Measurements from ENCODE around the gene RAB9B.
"Not testable (repeated sequence)": the region's sequence is repeated elsewhere in the genome, so short reads cannot be mapped to it uniquely, and the experiment has no call there.

RAB9B gene, protein sequence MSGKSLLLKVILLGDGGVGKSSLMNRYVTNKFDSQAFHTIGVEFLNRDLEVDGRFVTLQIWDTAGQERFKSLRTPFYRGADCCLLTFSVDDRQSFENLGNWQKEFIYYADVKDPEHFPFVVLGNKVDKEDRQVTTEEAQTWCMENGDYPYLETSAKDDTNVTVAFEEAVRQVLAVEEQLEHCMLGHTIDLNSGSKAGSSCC

DNA sequence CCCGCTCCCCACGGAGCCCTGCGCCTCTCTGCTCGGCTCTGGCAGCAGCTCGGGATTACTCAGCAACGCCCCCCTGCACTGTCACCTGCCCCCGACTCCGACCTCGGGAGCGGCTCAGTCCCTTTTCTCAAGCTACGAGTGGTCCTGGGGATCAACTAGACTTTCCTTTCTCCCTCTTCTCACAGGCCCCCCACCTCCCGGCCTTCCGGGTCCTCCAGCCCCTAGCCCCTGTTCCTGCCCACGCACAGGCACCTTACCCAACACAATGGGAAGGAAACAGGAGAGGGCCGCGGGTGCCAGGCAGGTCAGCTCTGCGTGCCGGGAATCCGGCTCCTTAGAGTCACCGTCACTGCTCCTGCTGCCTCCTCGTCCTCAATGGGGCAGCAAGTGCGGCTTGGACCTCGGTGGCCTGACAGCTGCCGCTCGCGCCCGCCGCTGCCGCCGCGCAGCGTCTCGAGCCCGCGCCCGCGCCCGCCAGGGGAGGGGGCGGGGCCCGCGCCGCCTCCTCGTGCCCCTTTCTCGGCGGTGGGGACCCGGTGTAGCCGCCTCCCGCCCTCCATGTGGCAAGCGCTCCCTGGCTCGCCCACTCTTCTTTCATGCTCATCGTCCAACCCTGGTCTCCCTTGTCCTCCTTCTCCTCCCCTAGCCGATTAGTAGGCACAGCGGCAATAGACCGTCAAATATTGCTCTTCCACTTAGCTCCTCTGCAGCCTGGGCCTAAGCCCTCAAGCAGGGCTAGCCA, at the start of gene RAB9B:
RAB9B (minus strand) TSS at position 455 of the 742 bp plus-strand sequence. CDS start 6,473 bp downstream, outside the sequence.
- peak; percentile 67 for DNase-seq

DNA sequence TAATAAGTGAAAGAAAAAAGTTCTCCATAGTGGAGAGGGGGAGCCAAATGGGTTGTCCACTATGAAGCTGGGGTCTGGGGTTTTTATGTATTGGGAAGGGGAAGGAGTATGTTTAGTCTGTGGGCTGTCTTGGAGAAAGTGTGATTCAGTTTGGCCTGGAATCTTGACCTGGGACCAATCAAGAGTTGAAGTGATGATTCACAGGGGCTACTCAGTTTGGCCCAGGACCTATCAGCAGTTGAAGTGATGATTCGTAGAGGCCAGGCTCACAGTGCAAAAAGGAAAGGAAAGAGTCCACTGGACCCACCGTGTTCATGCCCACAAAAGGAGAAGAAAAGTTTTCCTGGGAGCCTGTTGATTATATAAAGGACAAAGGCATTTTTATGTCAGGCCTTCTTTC, 47.3 kb upstream of the RAB9B start:
- DNase-seq = no peak

DNA sequence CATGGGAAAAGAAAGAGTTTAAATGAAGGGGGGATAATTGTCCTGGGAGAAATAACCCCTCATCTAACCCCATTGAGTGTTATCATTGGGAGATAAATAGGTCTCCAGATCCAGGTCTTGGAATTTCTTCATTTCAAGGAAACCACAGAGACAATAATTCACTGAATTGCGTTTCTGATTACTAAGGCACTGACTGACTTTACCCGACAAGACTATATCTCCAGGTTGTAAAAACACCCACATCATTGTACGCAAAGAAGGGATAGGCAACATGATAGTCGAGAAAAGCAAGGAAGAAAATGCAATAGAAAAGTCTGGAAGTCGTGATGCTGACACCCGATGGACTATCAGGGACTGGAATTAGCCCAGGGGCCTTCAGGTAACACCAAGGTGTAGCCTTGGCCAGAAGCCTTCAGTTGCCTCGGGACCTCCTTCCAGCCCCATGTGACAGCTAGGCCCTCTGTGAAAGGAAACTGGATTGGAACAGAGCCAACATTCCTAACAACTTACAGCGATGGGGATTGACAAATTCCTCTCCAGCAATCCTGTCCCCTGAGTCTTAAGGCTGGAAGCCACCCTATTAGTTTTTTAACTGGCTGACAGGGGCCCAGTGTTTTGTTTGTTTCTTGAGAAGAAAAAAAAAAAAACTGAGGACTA, 46.5 kb upstream of the RAB9B start:
- no peak for DNase-seq

DNA sequence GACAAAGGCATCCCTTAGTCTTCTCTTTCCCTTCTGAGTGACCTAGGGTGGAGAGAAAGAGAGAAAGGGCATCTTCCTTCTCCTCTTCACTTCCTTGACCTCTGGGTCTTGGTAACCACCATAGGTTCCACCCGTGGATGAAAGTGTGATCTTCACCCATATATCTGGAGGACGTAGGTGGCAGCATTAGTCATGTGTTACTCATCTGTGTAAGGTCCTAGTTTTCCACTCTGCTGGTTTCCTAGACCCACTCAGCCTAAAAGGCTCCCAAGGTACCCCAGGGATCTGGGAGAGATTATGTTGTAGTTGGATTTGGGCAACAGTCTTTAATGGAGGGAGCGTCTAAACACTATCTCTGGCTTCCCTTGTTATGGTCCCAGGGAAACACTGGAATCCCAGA, 45.5 kb upstream of the RAB9B start:
- no peak for DNase-seq

DNA sequence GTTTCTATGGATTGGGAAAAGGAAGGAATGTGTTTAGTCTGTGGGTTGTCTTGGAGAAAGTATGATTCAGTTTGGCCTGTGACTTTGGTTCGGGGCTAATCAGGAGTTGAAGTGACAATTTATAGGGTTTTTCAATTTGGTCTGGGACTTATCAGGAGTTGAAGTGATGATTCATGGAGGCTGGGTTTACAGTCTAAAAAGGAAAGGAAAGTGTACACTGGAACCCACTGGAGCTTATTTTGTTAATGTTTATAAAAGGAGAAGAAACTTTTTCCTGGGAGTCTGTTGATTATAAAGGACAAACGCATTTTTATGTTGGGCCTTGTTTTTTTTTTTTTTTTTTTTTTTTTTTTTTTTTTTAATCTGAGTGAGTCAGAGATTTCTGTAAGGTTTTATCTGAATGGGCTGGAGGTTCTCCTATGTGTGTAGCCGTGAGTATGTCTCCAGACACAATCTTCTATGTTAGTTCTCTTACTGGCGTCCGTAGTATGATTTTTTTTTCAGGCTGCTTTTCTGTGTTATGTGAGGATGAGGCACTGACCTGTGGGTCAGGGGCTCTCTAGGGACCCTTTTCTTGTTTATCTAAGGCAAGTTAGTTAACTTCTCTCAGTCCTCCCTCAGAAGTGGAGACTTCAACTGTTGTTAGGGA, 33.0 kb upstream of the RAB9B start:
- DNase-seq = no peak

DNA sequence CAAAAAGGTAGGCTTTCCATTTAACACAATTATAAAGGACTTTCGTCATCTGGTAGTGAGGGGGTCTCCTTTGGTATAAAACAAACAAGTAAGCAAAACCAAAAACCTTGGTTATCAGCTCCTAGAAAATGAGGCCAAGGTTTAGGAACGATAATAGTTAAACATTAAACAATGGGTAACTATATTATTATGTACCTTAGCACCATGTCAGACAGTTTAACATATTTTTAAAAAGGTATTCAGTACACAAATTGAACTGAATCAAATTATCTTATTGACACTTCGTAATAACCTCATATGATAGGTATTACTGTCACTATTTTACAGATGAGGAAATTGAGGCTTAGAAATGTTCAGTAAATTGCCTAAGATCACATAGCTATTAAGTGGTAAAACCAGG, 32.1 kb upstream of the RAB9B start:
- DNase-seq = no peak

DNA sequence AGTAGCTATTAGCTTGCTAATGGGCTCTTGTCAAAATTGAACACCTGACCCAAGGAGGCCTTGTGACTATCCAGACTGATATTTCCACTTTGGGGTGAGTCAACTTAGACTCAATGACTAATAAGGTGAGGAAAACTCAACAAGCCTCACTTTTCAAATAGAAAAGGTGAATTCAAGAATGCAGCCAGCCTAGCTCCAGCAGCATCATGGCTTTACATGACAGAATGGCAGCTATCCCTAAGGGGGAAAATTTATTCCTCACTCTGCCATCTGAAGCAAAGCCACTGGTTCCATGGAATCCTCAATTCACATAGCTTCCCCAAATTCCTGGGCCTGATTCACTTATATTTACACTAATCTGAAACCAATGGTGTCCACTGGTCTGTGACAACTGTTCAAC, 29.1 kb upstream of the RAB9B start:
- DNase-seq = no peak

DNA sequence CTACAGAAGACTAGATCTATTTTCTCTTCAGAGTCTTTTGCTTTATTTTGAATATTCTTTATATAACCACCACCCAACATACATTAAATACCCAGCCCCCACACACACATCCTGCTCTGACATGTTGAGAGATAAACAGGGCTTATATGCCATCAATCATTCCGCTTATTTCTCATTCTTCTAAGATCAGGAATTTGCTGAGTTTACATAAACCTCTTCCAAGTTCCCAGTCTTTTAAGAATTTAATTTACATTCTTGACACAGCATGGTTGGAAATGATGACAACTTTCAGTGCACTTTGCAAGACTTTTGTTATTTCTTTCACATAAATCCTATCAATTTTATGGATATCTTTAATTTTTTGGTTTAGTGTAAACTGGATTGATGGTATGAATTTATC, 17.5 kb upstream of the RAB9B start:
- no peak for DNase-seq

DNA sequence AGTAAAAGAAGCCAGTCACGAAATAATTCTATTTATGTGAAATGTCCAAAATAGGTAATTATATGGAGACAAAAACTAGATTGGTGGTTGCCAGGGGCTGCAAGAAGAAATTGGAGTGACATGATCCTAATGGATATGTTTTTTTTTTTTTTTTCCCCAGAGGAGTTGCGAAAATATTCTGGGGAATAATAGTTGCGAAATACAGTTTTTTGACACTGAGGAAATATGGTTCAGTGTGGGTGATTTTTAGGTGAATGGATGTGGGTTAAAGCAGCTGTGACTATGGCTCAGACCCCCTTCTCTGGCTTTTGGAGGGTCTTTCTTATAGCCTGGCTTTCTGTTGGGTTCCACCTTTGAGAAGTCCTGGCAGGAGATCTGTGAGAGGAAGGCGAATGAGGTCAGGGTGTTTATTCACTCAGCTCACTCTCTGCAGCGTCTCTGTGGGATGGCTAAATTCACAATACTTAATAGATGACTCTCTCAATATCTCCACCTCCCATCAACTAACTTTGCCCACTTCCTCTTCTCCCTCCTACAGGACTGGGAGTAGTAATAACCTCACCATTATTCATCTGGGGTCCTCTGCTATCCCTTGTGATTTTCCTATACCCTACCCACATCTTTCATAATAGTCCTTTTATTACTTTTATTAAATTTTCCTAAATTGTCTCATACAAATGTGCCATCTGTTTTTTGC, 15.3 kb upstream of the RAB9B start:
- DNase-seq = no peak

DNA sequence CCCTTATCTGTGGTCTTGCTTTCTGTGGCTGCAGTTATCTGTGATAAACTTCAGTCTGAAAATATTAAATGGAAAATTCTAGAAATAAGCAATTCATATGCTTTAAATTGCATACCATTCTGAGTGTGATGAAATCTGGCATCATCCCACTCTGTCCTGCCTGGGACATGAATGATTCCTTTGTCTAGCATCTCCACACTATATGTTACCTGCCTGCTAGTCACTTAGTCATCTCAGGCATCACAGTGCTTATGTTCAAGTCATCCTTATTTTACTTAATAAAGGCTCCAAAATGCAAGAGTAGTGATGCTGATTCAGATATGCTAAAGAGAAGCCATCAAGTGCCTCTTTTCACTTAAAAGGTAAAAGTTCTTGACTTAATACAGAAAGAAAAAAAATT, 14.3 kb upstream of the RAB9B start:
- no peak for DNase-seq

DNA sequence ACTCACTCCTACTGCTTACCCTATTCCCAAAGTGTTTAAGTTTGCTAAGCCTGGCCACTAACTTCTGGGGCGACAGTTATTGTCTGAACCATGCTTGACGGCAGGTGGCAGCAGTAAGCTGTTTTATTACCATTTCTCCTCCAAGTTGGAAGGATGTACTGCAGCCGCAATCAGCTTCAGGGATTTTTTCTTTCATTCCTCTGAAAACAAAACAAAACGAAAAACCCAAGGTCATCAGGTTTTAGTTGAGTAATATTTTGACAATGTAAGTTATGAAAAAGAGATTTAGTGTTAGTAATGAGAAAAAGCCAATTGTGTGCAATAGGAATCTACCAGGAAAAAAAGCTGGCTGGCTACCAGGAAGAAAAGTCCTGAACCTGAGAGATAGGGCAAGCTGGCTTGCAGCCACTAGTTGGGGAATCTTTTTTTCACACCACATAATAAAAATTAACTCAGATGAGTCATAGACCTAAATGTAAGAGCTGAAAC, 13.2 kb upstream of the RAB9B start:
- peak; percentile 54 for DNase-seq

DNA sequence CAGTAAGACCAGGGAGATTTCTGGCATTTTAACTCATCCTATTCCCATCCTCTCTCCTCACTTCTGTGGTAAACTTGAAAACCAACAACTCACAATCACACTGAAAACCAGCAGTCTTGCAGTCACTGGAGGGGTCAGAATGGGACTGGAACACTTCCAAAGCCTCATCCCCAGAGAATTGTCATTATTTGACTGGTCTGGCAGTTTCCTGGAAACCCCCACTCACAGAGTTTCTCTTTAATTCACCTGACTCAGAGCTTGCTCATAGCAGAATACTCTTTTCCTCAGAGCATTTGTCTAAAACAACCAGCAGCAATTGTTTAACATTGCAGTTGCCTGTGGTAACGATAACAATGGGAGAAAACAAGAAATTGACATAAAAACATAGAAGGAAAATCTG, 7.3 kb upstream of the RAB9B start:
- DNase-seq = no peak

DNA sequence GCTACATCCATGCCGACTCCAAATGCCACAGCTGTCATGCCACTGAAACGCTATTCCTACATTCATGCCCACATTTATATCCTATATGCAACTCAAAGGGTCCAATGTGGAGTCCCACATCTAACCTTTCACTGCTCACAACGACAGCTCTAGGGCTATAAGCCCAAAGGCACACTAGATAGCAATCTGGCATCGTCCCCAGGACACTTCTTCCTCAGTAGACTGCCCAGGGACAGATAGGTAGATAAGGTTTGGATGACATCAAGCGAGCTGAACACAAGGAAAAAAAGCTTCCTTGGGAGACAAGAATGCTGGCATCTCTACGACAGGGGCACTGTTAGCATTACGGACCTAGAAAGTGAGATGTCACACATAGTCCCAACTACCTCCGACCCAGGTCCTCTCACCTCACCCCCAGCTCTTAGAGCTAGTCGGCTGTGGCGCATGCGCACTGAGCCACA, 685 bp downstream of the RAB9B start:
- no peak for DNase-seq

DNA sequence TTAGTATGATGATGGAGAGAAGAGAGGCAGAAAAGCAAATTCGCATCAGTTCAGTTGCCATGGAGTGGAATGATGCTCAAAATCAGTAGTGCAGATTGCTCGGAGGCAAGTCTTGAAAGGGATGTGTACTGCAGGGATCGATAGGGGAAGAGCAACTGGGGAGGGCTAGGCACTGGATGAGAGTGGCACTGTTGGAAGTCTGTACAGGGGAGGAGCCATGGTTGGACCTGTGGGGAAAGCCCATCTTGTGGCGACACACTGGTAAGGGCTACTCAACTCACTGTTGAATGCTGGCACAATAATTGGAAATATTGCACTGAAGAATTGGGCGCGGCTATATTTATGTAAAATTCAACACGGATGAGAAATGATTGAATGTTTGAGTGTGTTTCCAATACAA, 1.2 kb downstream of the RAB9B start:
- no peak for DNase-seq

DNA sequence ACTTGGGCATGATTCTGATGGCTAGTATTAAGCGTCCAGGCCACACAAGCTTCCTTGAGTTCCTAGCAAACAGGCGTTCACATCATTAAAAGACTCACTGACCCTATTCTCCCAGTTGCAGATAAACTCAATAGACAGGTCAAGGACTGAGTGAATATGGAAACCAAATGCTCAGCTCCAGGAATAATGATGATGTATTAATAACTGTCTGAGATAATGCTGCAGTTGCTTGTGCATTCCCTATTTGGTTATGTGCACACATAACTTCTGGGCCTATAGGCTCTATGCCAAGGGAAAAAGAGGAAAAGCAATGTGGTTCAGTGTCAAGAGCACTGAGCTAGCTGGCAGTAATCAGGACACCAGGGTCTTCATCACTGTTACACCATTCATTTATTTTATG, 3.5 kb downstream of the RAB9B start:
- no peak for DNase-seq

DNA sequence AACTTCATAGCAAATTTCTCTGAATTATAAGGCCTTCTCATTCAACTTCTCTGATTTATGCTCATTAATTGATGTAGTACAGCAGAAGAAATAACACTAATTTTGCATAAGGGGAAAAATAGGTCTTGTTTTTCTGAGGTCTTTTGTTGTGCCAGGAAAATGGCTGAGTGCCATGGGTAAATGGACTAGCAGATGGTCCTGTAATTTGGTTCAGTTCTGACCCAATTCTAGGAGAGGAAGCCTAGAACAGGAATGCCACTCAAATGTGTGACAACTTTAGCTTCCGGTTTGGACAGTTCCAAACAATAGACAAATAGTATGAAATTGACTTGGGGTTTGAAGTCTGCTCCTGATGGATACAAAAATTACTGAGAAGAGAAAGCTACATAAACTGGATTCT, 6.2 kb downstream of the RAB9B start:
- DNase-seq = no peak

DNA sequence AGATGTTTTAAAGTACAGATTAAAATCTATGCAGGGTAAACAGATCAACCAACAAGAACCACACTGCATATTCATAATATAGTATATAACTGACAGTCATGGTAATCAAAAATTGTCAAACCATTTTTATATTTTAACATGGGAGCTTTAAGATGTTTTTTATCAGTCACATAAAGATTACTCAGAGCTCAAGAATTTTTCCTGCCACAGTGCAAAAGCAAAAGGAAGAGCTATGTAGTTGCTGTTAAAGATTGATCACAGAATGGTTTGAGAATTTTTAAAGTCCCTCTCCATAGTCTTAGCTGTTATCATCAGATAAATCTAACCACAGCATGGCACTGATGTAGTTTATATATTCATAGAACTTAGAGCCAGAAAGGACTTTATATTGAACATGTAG, 8.5 kb downstream of the RAB9B start:
- no peak for DNase-seq

DNA sequence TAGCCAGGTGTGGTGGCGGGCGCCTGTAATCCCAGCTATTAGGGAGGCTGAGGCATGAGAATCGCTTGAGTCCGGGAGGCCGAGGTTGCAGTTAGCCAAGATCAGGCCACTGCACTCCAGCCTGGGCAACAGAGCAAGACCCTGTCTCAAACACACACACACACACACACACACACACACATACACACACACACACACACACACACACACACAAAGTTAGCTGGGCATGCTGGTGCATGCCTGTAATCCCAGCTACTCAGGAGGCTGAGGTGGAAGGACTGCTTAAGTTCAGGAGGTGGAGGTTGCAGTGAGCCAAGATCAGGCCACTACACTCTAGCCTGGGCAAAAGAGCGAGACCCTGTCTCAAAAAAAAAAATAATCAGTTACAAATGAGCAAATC, 11.3 kb downstream of the RAB9B start:
- DNase-seq = not testable (repeated sequence)

DNA sequence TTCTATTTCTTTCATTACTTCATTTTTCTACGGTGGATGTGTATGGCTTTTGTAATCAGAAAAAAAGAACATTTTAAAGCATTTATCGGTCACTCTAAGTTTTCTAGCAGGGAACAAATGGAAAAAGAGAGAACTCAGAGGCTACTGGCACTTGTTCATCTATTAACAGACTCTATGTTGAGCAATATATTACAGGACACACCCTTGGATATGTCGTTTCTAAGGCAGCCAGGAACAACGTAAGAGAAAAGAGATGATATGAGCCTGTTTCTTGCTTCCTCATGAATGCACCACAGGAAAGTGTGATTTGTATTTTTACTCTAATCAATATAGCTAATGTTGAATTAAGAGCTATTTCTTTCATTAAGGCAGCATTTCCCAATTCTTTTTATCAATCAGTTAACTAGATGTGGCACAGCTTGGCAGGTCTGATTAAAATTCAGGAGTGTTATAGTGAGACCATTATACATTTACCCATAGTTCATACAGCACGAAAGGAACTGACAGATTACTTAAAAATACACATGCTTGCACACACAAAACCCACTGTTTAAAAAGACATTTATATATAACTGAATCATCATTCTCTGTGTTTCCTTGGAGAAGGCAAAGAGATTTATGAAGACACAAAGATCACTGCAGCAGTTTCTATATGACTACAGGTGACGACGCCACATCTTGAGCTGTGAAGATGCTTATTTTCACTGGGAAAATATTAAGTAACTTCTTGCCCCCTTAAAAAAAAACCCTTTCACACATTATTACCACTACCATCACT, 13.0 kb downstream of the RAB9B start:
- DNase-seq = no peak

DNA sequence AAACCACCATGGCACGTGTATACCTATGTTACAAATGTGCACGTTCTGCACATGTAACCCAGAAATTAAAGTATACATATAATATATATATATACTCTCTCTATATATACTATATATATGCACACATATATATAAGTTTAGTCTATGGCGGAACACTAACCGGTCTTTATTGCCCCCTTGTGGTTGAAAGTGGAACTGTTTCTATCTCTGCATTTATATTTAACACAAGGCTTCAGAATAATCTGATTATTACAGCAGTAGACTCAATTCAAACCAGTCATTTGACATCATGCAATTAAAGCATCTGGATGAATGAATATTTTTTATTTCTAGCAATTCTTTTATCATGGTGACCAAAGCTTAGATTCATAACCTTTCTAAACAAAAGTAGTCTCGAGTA, 14.6 kb downstream of the RAB9B start:
- DNase-seq = peak; percentile 44

DNA sequence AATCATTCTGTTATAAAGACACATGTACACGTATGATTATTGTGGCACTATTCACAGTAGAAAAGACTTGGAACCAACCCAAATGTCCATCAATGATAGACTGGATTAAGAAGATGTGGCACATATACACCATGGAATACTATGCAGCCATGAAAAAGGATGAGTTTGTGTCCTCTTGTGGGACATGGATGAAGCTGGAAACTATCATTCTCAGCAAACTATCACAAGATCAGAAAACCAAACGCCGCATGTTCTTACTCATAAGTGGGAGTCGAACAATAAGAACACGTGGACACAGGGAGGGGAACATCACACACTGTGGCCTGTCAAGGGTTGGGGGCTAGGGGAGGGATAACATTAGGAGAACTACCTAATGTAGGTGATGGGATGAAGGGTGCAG, 15.0 kb downstream of the RAB9B start:
- DNase-seq = not testable (repeated sequence)

DNA sequence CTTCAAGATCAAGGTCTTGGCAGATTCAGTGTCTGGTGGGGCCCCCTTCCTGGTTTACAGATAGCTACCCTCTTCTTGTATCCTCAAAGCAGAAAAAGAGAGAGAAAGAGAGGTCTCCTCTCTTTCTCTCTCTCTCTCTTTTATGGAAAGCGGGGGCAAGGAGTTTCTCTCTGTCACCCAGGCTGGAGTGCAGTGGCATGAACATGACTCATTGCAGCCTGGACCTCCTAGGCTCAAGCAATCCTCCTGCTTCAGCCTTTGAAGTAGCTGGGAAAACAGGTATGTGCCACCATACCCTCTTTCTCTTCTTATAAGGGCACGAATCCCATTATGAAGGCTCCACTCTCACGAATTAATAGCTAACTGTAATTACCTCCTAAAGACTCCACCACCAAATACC, 20.2 kb downstream of the RAB9B start:
- no peak for DNase-seq
